GM12874 (cell line): Measurements from ENCODE around the gene OTUD5.

Experiments
- TF ChIP-seq, protein P1 (sequence below): IDR thresholded peaks from 2 replicates; pipeline ENCODE4 v1.5.1; 2011; ENCODE audit warnings: low read depth, mild to moderate bottlenecking, control low read depth, low read length, moderate library complexity; ENCODE audit not compliant: insufficient read depth

OTUD5 gene

DNA sequence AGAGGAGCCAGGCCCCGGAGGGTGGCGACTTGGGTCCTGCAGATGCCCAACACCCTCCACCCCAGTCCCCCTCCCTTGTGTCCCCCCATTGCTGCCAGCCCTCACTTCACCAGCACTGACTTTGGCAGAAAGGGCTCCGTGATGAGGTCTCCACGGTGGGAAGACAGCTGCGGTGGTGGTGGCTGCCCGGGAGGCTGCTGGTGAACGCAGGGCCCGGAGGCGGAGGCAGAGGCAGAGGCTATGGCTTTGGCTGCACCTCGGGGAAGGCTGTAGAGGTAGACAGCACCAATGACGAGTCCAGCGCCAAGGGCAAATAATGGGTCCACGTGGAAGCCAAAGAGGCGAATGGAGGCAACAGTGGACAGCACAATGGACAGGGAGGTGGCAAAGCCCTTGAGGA is 52.8 kb downstream of the OTUD5 start:
- TF ChIP-seq, protein P1, sequence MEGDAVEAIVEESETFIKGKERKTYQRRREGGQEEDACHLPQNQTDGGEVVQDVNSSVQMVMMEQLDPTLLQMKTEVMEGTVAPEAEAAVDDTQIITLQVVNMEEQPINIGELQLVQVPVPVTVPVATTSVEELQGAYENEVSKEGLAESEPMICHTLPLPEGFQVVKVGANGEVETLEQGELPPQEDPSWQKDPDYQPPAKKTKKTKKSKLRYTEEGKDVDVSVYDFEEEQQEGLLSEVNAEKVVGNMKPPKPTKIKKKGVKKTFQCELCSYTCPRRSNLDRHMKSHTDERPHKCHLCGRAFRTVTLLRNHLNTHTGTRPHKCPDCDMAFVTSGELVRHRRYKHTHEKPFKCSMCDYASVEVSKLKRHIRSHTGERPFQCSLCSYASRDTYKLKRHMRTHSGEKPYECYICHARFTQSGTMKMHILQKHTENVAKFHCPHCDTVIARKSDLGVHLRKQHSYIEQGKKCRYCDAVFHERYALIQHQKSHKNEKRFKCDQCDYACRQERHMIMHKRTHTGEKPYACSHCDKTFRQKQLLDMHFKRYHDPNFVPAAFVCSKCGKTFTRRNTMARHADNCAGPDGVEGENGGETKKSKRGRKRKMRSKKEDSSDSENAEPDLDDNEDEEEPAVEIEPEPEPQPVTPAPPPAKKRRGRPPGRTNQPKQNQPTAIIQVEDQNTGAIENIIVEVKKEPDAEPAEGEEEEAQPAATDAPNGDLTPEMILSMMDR = no peak

DNA sequence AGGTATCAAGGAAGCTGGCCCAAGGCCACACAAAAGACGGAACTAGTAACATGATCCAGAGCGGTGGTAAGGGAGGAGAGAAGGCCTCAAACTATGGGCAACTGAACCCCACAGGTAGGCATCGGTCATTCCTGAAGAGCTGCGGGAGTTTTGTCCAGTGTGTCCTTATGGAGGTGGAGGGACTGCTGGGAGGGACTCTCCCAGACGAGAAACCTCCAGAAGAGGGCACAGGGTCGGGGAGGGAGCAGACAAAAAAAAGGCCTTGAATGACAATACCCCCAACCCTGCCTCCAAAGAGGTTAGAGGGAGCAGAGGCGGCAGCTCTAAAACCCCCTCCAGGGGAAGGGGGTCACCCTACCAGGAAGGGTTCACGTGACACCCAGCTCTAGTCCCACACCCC is 53.2 kb downstream of the OTUD5 start:
- TF ChIP-seq, protein P1 = no peak

DNA sequence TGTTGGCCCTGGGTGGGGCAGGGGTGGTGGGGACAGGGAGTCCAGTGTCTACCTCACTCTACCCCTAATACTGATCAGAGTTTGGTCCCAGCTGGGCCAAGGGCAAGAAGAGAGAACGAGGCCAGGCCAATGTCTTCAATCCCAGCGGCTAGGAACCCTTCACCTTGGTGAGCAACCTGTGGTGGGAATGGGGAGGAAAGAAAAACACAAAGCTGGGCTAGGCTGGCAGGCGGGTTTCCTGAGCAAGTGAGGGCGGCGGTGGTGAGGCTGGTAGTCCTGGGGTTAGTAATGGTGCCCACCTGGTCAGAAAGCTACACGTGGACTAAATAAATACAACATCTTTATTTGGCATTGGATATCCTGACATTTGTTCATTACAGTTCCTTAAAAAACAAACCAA is 54.1 kb downstream of the OTUD5 start:
- TF ChIP-seq, protein P1 = no peak

DNA sequence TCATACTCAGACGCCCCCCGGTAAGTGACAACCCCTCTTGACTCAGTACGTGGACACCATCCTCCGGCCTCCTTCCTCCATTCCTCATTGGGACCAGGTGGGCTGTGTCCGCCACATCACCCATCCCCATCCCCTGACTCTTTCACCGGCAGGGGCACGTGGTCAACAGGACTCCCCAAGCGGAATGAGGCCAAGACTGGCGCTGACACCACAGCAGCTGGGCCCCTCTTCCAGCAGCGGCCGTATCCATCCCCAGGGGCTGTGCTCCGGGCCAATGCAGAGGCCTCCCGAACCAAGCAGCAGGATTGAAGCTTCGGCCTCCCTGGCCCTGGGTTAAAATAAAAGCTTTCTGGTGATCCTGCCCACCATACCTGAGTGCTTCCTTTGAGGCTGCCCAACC is 54.6 kb downstream of the OTUD5 start:
- TF ChIP-seq, protein P1 = no peak

- TF ChIP-seq, protein P1 = no peak
Measured at GRCh38 chrX:48902135-48902534, 55.3 kb downstream of the OTUD5 start.

GRCh38 chrX:48901069-48901468 is 56.3 kb downstream of the OTUD5 start:
- TF ChIP-seq, protein P1 = no peak

GRCh38 chrX:48899078-48899410 is 58.4 kb downstream of the OTUD5 start:
- TF ChIP-seq, protein P1 = no peak

- TF ChIP-seq, protein P1 = no peak
Measured at GRCh38 chrX:48897625-48898306, 59.6 kb downstream of the OTUD5 start, which contains the start of the genes PQBP1 and TIMM17B. TSS of gene PQBP1 (plus strand) at chrX:48897930. CDS start at chrX:48898510, 580 bp downstream. TSS of gene TIMM17B (minus strand) at chrX:48897768. CDS start at chrX:48897749, 19 bp downstream.
